HepG2 (cell line): ENCODE data around the gene ZFYVE27. TPM values are rescaled to one million over a fixed set of nuclear protein-coding genes. Genes with fewer than 3 reads are reported as not detected.

Experiments
- ATAD3A ChIP-seq: sonication (generic); formaldehyde crosslinking; IDR thresholded peaks from 2 replicates; pipeline ENCODE4 v1.4.0; 2020; ENCODE audit warnings: missing genetic modification reagents
- CC2D1A ChIP-seq: sonication (generic); formaldehyde crosslinking; IDR thresholded peaks from 2 replicates; pipeline ENCODE4 v1.8.1; 2023; ENCODE audit warnings: mild to moderate bottlenecking, missing genetic modification reagents
- FOXM1 ChIP-seq: sonication (generic); formaldehyde crosslinking; IDR thresholded peaks from 2 replicates; pipeline ENCODE4 v1.5.0; 2020; ENCODE audit warnings: missing genetic modification reagents
- JARID2 ChIP-seq: sonication (generic); formaldehyde crosslinking; IDR thresholded peaks from 2 replicates; pipeline ENCODE4 v1.8.1; 2023; ENCODE audit warnings: missing genetic modification reagents, inconsistent platforms; ENCODE audit not compliant: insufficient replicate concordance
- KAT8 ChIP-seq: IDR thresholded peaks from 2 replicates; pipeline ENCODE4 v1.6.1; 2016; ENCODE audit warnings: missing genetic modification reagents, missing compliant biosample characterization
- MIXL1 ChIP-seq: IDR thresholded peaks from 2 replicates; pipeline ENCODE4 v1.6.1; 2016
- POLR2G ChIP-seq: fragments of 200-400 bp; formaldehyde crosslinking; IDR thresholded peaks from 2 replicates; pipeline ENCODE4 v1.6.1; 2018; ENCODE audit warnings: mild to moderate bottlenecking, low read depth, low read length, moderate library complexity
- SRY ChIP-seq: sonication (generic); formaldehyde crosslinking; IDR thresholded peaks from 2 replicates; pipeline ENCODE4 v1.8.0; 2022; ENCODE audit warnings: mild to moderate bottlenecking, missing genetic modification reagents
- TBX2 ChIP-seq: sonication (generic); formaldehyde crosslinking; IDR thresholded peaks from 2 replicates; pipeline ENCODE4 v1.5.0; 2020; ENCODE audit warnings: missing genetic modification reagents, mild to moderate bottlenecking, borderline replicate concordance
- THAP7 ChIP-seq: sonication (generic); formaldehyde crosslinking; IDR thresholded peaks from 2 replicates; pipeline ENCODE4 v1.8.1; 2023; ENCODE audit warnings: mild to moderate bottlenecking, missing genetic modification reagents
- ZNF720 ChIP-seq: sonication (generic); formaldehyde crosslinking; IDR thresholded peaks from 2 replicates; pipeline ENCODE4 v1.4.0; 2020; ENCODE audit warnings: missing genetic modification reagents
- polyA plus RNA-seq, 8 experiments: library from polyadenylated mRNA; depleted of rRNA in 3 of 8; stranded (reverse) in 7 of 8; unstranded in 1 of 8; fragments of >200 nt; fragmentation: Illumina TruSeq in 4 of 8; extraction: Trizol in 4 of 8; gene quantifications; 2 replicates each; pipeline versions ENCODE4 v1.2.1 to v1.2.3, GENCODE V29; 2011 to 2016; ENCODE audit warnings: low read depth in 4 of 8, missing spikeins in 1 of 8, mixed read lengths in 1 of 8; ENCODE audit not compliant: insufficient read depth in 1 of 8
- total RNA-seq, 5 experiments: library from RNA; depleted of rRNA; stranded (reverse); fragments of >200 nt; fragmentation: Illumina TruSeq; extraction: Trizol; gene quantifications; 2 replicates each; pipeline ENCODE4 v1.2.3, GENCODE V29; 2016; ENCODE audit warnings: low read depth in 1 of 5
- TF ChIP-seq, protein P1 (sequence below): sonication (generic); formaldehyde crosslinking; conservative IDR thresholded peaks from 2 replicates; pipeline ENCODE4 v1.4.0; 2020; ENCODE audit warnings: missing genetic modification reagents

Gene ZFYVE27
- total and polyA plus RNA-seq, 2 of the 13 experiments (the other 11 are each of a cell fraction or from before 2014, with no cell fraction given), result 19.7 to 20.5 TPM

DNA sequence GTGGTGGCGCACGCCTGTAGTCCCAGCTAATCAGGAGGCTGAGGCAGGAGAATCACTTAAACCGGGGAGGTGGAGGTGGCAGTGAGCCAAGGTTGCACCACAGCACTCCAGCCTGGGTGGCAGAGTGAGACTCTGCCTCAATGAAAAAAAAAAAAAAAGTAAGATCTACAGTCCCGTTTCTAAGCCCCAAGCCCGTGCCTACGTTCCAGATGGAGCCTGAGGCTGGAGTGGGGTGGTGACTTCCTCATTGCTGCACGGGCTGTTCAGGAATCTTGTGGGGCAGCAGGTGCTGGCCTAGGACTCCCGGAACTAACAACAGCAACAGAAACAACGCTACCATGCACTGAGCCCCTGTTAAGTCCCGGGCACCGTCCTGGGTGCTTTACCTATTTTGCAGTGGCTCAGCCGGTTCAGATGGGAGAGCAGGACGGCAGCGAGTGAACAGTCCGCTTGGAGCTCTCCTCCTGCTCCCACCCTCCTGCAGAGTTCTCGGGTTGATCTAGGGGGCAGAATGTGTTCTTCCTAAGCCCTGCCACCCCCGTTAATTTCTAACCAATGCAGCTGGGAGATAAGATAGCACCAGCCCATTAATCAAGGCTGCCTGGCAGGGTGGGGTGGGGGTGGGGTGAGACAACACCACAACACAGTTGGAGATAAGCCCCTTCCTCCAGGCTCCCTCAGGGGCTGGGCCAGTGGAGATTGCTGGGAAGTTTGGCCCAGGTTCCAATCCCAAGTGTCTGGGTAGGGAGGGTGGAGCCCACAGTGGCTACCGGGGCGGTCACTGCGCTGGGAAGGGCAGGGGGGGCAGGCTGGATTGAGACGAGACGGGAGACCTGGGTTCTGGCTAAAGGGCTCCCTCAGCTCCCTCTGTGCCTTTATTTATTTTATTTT is 51.9 kb downstream of the ZFYVE27 start (continued):
- no peak for TF ChIP-seq POLR2G
- no peak for TF ChIP-seq THAP7 (CRISPR knock-in tag)
- TF ChIP-seq JARID2, result no peak
- no peak for TF ChIP-seq FOXM1 (CRISPR knock-in tag)
- TF ChIP-seq ATAD3A, result no peak
- no peak for TF ChIP-seq ZNF720 (CRISPR knock-in tag)
- TF ChIP-seq KAT8 (CRISPR knock-in tag), result no peak
- no peak for TF ChIP-seq SRY
- no peak for TF ChIP-seq CC2D1A (CRISPR knock-in tag)
- no peak for TF ChIP-seq TBX2 (CRISPR knock-in tag)
- TF ChIP-seq MIXL1 (CRISPR knock-in tag), result no peak
- TF ChIP-seq, protein P1, sequence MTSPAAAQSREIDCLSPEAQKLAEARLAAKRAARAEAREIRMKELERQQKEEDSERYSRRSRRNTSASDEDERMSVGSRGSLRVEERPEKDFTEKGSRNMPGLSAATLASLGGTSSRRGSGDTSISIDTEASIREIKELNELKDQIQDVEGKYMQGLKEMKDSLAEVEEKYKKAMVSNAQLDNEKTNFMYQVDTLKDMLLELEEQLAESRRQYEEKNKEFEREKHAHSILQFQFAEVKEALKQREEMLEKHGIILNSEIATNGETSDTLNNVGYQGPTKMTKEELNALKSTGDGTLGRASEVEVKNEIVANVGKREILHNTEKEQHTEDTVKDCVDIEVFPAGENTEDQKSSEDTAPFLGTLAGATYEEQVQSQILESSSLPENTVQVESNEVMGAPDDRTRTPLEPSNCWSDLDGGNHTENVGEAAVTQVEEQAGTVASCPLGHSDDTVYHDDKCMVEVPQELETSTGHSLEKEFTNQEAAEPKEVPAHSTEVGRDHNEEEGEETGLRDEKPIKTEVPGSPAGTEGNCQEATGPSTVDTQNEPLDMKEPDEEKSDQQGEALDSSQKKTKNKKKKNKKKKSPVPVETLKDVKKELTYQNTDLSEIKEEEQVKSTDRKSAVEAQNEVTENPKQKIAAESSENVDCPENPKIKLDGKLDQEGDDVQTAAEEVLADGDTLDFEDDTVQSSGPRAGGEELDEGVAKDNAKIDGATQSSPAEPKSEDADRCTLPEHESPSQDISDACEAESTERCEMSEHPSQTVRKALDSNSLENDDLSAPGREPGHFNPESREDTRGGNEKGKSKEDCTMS, result no peak
